Measurements from ENCODE around the gene SUN1.

DNA sequence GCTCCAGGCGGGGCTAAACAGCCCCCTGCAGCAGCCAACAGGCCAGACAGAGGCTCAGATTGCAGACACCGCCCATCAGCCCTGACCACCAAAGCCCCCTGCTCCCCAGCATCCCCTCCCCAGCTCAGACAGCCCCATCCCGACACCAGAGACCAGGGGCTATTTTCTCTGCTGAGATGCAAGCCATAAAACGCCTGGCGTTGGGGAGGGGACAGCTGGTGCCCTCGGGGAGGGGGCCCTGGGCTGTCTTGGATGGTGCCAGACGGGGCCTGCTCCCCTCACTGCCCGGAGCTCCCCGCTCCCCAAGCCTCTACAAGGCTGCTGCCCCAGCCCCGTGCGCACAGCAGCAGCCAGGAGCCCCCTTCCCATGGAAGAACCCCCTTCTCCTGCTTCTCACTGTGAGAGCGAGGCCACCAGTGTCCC lies 75.9 kb downstream of the SUN1 start:
- TF ChIP-seq EZH2phosphoT487 (IDR thresholded peaks at IDR 0.05; ENCODE audit: borderline replicate concordance, low read depth, low read length): no peak
- TF ChIP-seq, protein P1, sequence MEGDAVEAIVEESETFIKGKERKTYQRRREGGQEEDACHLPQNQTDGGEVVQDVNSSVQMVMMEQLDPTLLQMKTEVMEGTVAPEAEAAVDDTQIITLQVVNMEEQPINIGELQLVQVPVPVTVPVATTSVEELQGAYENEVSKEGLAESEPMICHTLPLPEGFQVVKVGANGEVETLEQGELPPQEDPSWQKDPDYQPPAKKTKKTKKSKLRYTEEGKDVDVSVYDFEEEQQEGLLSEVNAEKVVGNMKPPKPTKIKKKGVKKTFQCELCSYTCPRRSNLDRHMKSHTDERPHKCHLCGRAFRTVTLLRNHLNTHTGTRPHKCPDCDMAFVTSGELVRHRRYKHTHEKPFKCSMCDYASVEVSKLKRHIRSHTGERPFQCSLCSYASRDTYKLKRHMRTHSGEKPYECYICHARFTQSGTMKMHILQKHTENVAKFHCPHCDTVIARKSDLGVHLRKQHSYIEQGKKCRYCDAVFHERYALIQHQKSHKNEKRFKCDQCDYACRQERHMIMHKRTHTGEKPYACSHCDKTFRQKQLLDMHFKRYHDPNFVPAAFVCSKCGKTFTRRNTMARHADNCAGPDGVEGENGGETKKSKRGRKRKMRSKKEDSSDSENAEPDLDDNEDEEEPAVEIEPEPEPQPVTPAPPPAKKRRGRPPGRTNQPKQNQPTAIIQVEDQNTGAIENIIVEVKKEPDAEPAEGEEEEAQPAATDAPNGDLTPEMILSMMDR (conservative IDR thresholded peaks at IDR 0.05; ENCODE audit: low read length): no peak
